WTC11 (cell line): ENCODE measurements around the gene TMEM14A. TPM values are rescaled to one million over a fixed set of nuclear protein-coding genes. Genes with fewer than 3 reads are reported as not detected.

Experiments
- ATAC-seq: fragments of 200-7000 bp; cut with Tn5 transposase; 2 replicates; pipeline ENCODE4 v1.10.0; 2021; ENCODE audit warnings: mild to moderate bottlenecking, moderate library complexity
- CTCF ChIA-PET: fragments of 300-600 bp; sonication (Branson Sonifier 250); formaldehyde crosslinking; loops from one replicate; lab custom pipeline; 2021; ENCODE audit warnings: antibody characterized with exemption; lab: Charles Lee
- POLR2A ChIA-PET: fragments of 350-600 bp; sonication (Branson Sonifier 250); formaldehyde crosslinking; loops from one replicate; lab custom pipeline; 2021; ENCODE audit warnings: antibody characterized with exemption; lab: Charles Lee
- DNase-seq: peaks from one replicate; pipeline ENCODE4 v3.0.0; 2021; ENCODE audit warnings: low spot score
- H3K27ac Mint-ChIP-seq: 2 replicates; pipeline ENCODE4 v1.8.0; 2021; ENCODE audit warnings: mixed read lengths
- H3K27me3 Mint-ChIP-seq: 2 replicates; pipeline ENCODE4 v1.8.0; 2021; ENCODE audit warnings: low read depth, mild to moderate bottlenecking, moderate library complexity, mixed read lengths
- H3K36me3 Mint-ChIP-seq: 2 replicates; pipeline ENCODE4 v1.8.0; 2021; ENCODE audit warnings: mixed read lengths
- H3K4me1 Mint-ChIP-seq: 2 replicates; pipeline ENCODE4 v1.8.0; 2022; ENCODE audit warnings: mixed read lengths
- H3K4me3 Mint-ChIP-seq: 2 replicates; pipeline ENCODE4 v1.8.0; 2021; ENCODE audit warnings: mild to moderate bottlenecking, moderate library complexity, mixed read lengths
- H3K9me3 Mint-ChIP-seq: 2 replicates; pipeline ENCODE4 v1.8.0; 2021; ENCODE audit warnings: mixed read lengths
- AR ChIP-seq: fragments of 250-450 bp; sonication (Bioruptor Pico); IDR thresholded peaks from 2 replicates; pipeline ENCODE4 v1.9.0; 2021; ENCODE audit warnings: mild to moderate bottlenecking
- CREB1 ChIP-seq: sonication (generic); formaldehyde crosslinking; IDR thresholded peaks from 2 replicates; pipeline ENCODE4 v1.8.0; 2023; ENCODE audit warnings: mild to moderate bottlenecking, missing genetic modification reagents
- ERG ChIP-seq: fragments of 250-450 bp; sonication (Bioruptor Pico); IDR thresholded peaks from 2 replicates; pipeline ENCODE4 v1.8.0; 2021; ENCODE audit warnings: mild to moderate bottlenecking
- ETV6 ChIP-seq: sonication (generic); formaldehyde crosslinking; IDR thresholded peaks from 2 replicates; pipeline ENCODE4 v1.8.1; 2022; ENCODE audit warnings: mild to moderate bottlenecking, missing genetic modification reagents
- IRF1 ChIP-seq: sonication (generic); formaldehyde crosslinking; IDR thresholded peaks from 2 replicates; pipeline ENCODE4 v1.8.0; 2023; ENCODE audit warnings: missing genetic modification reagents
- NFATC4 ChIP-seq: fragments of 250-450 bp; sonication (Bioruptor Pico); IDR thresholded peaks from 2 replicates; pipeline ENCODE4 v1.9.0; 2021; ENCODE audit warnings: mild to moderate bottlenecking
- PRDM15 ChIP-seq: sonication (generic); formaldehyde crosslinking; IDR thresholded peaks from 2 replicates; pipeline ENCODE4 v1.8.0; 2022; ENCODE audit warnings: missing genetic modification reagents
- TP53 ChIP-seq: sonication (generic); formaldehyde crosslinking; IDR thresholded peaks from 2 replicates; pipeline ENCODE4 v1.8.1; 2023; ENCODE audit warnings: mild to moderate bottlenecking, missing genetic modification reagents
- ZNF425 ChIP-seq: fragments of 250-450 bp; sonication (Bioruptor Pico); conservative IDR thresholded peaks from 2 replicates; pipeline ENCODE4 v1.9.0; 2021; ENCODE audit warnings: mild to moderate bottlenecking
- ZNF512 ChIP-seq: sonication (generic); formaldehyde crosslinking; IDR thresholded peaks from 2 replicates; pipeline ENCODE4 v1.8.1; 2022; ENCODE audit warnings: missing genetic modification reagents, borderline replicate concordance
- ZNF532 ChIP-seq: fragments of 250-450 bp; sonication (Bioruptor Pico); IDR thresholded peaks from 2 replicates; pipeline ENCODE4 v1.9.0; 2021; ENCODE audit warnings: mild to moderate bottlenecking, borderline replicate concordance
- total RNA-seq: library from RNA; stranded (reverse); gene quantifications from 3 replicates; pipeline ENCODE4 v1.2.3, GENCODE V29; 2021

TMEM14A gene
- total RNA-seq, 1 experiment from 2014 or later = 8.7 TPM

- no peak for ATAC-seq
- Mint-ChIP-seq H3K9me3 (peaks cover 21% of the 10 kb centered on the region), H3K4me1 (peaks cover 21% of the 10 kb centered on the region), H3K27me3 (peaks cover 6% of the 10 kb centered on the region), H3K27ac (no peak overlapping the region), H3K36me3 (peaks cover 19% of the 10 kb centered on the region), H3K4me3 (no peak overlapping the region)
- ChIA-PET CTCF (interaction anchor here (0.6 to 4.2 kb wide), 5 partner anchors 9 to 469 kb away, joined by 3 to 42 read pairs (median 3); no protein-coding TSS in a partner anchor), POLR2A (no interaction called here)
- TF ChIP-seq ZNF532 (no peak), AR (CRISPR knock-in tag) (no peak), PRDM15 (CRISPR knock-in tag) (no peak), ZNF425 (no peak), IRF1 (no peak), TP53 (CRISPR knock-in tag) (no peak), ZNF512 (CRISPR knock-in tag) (no peak), ETV6 (CRISPR knock-in tag) (no peak)
- DNase-seq = no peak
These were observed 17.8 kb upstream of the TMEM14A start for GRCh38 chr6:52653151-52653550.

GRCh38 chr6:52654007-52654406 lies 16.9 kb upstream of the TMEM14A start:
- Mint-ChIP-seq H3K4me1 (peaks cover 14% of the 10 kb centered on the region), H3K27me3 (peaks cover 6% of the 10 kb centered on the region), H3K36me3 (peaks cover 19% of the 10 kb centered on the region), H3K4me3 (no peak overlapping the region), H3K9me3 (peaks cover 23% of the 10 kb centered on the region), H3K27ac (no peak overlapping the region)
- DNase-seq = no peak
- no peak for TF ChIP-seq ERG (CRISPR knock-in tag)
- no peak for TF ChIP-seq CREB1 (CRISPR knock-in tag)
- TF ChIP-seq NFATC4 (CRISPR knock-in tag) = no peak
- CTCF ChIA-PET = no interaction called here
- POLR2A ChIA-PET = no interaction called here
- ATAC-seq = no peak
